Nephron progenitor cell (in vitro differentiated cells): Measurements from ENCODE around the gene CFAP46.
A peak's percentile ranks its signal among the peaks of the same experiment; 100 is the strongest.

Experiments
- DNase-seq: peaks from one replicate; pipeline ENCODE4 v3.0.0; 2021
- H3K27ac Mint-ChIP-seq: 2 replicates; pipeline ENCODE4 v1.8.0; 2021; ENCODE audit warnings: mild to moderate bottlenecking, moderate library complexity, mixed read lengths
- H3K27me3 Mint-ChIP-seq: 2 replicates; pipeline ENCODE4 v1.8.0; 2021; ENCODE audit warnings: mild to moderate bottlenecking, low read depth, mixed read lengths; ENCODE audit not compliant: poor library complexity
- H3K36me3 Mint-ChIP-seq: 2 replicates; pipeline ENCODE4 v1.8.0; 2021; ENCODE audit warnings: low read depth, mixed read lengths
- H3K4me1 Mint-ChIP-seq: 2 replicates; pipeline ENCODE4 v1.8.0; 2021; ENCODE audit warnings: mixed read lengths
- H3K4me3 Mint-ChIP-seq: 2 replicates; pipeline ENCODE4 v1.8.0; 2021; ENCODE audit warnings: mild to moderate bottlenecking, moderate library complexity, mixed read lengths
- H3K9me3 Mint-ChIP-seq: 2 replicates; pipeline ENCODE4 v1.8.0; 2021; ENCODE audit warnings: mild to moderate bottlenecking, moderate library complexity, mixed read lengths
- CTCF ChIP-seq: fragments of 200-600 bp; sonication (generic); IDR thresholded peaks from 2 replicates; pipeline ENCODE4 v1.5.0; 2021; ENCODE audit warnings: antibody characterized with exemption

Gene CFAP46

GRCh38 chr10:132787495-132788179 is 154.7 kb downstream of the CFAP46 start:
- DNase-seq, result peak; percentile 79
- H3K9me3 Mint-ChIP-seq, result no peaks in the 10 kb centered on the region
- no peak for TF ChIP-seq CTCF

GRCh38 chr10:132786884-132787494 is 155.4 kb downstream of the CFAP46 start:
- H3K9me3 Mint-ChIP-seq, result no peaks in the 10 kb centered on the region
- H3K27me3 Mint-ChIP-seq, result peaks cover 88% of the 10 kb centered on the region
- no peak overlapping the region for H3K27ac Mint-ChIP-seq

More at GRCh38 chr10:132787495-132788179, 154.7 kb downstream of the CFAP46 start:
- no peak overlapping the region for H3K4me3 Mint-ChIP-seq
- peaks cover 15% of the 10 kb centered on the region for H3K4me1 Mint-ChIP-seq
- peaks cover 83% of the 10 kb centered on the region for H3K27me3 Mint-ChIP-seq
- H3K36me3 Mint-ChIP-seq, result peaks cover 7% of the 10 kb centered on the region
- no peak overlapping the region for H3K27ac Mint-ChIP-seq

GRCh38 chr10:132786476-132786883 is 155.9 kb downstream of the CFAP46 start:
- peaks cover 90% of the 10 kb centered on the region for H3K27me3 Mint-ChIP-seq
- no peak for DNase-seq
- TF ChIP-seq CTCF, result no peak
- H3K9me3 Mint-ChIP-seq, result no peaks in the 10 kb centered on the region
- H3K36me3 Mint-ChIP-seq, result peaks cover 15% of the 10 kb centered on the region
- no peak overlapping the region for H3K4me3 Mint-ChIP-seq
- peaks cover 15% of the 10 kb centered on the region for H3K4me1 Mint-ChIP-seq
- H3K27ac Mint-ChIP-seq, result no peak overlapping the region

More at GRCh38 chr10:132786884-132787494, 155.4 kb downstream of the CFAP46 start:
- no peak for DNase-seq
- TF ChIP-seq CTCF, result no peak
- H3K36me3 Mint-ChIP-seq, result peaks cover 10% of the 10 kb centered on the region
- no peak overlapping the region for H3K4me3 Mint-ChIP-seq
- H3K4me1 Mint-ChIP-seq, result peaks cover 15% of the 10 kb centered on the region

GRCh38 chr10:132785723-132786475 is 156.5 kb downstream of the CFAP46 start, which contains the start of gene NKX6-2:
NKX6-2 (minus strand) TSS chr10:132786147; CDS start chr10:132785948, 199 bp downstream.
- peak; percentile 58 for DNase-seq
- Mint-ChIP-seq H3K27ac (no peak within 1 kb of the TSS), H3K9me3 (no peaks in the 10 kb centered on the region), H3K27me3 (peaks cover 88% of the 10 kb centered on the region), H3K4me3 (no peak within 1 kb of the TSS), H3K4me1 (peaks cover 15% of the 10 kb centered on the region), H3K36me3 (peaks cover 18% of the 10 kb centered on the region)
- TF ChIP-seq CTCF, result no peak

- Mint-ChIP-seq H3K9me3 (no peaks in the 10 kb centered on the region), H3K4me3 (no peak overlapping the region), H3K36me3 (peaks cover 18% of the 10 kb centered on the region), H3K27ac (no peak overlapping the region), H3K4me1 (peaks cover 16% of the 10 kb centered on the region), H3K27me3 (peaks cover 84% of the 10 kb centered on the region)
- TF ChIP-seq CTCF, result no peak
- peak; percentile 36 for DNase-seq
Measured at GRCh38 chr10:132784866-132785722, 157.3 kb downstream of the CFAP46 start.
